ENCODE measurements around the gene CUL9. TPM values are rescaled to one million over a fixed set of nuclear protein-coding genes. Genes with fewer than 3 reads are reported as not detected.

CUL9 gene
- total RNA-seq, 1 experiment from 2014 or later, result 15.2 TPM

GRCh38 chr6:43181621-43181941 lies 415 bp upstream of the CUL9 start:
- Histone ChIP-seq H3K14ac (ENCODE audit: insufficient read depth, low read length) (peak overlapping the region; percentile 69; the same call in 1 of the 2 replicates), H3K4me1 (ENCODE audit: insufficient read depth, low read length) (no peaks in the 10 kb centered on the region), H3K4me2 (ENCODE audit: insufficient read depth, insufficient read length, low read length) (peak overlapping the region; percentile 90), H2BK20ac (ENCODE audit: low read depth, low read length, poor library complexity, severe bottlenecking) (no peak overlapping the region), H3K9ac (ENCODE audit: extremely low read depth, insufficient read length, low read length) (peak overlapping the region; percentile 18), H3K27ac (ENCODE audit: insufficient read length, low read depth, low read length) (no peak overlapping the region), H3K79me1 (ENCODE audit: insufficient read depth, low read depth, low read length, poor library complexity, severe bottlenecking) (no peaks in the 10 kb centered on the region), H2BK120ac (ENCODE audit: low read depth, low read length, poor library complexity, severe bottlenecking) (no peak overlapping the region), H2BK5ac (ENCODE audit: insufficient read length, low read length) (no peak overlapping the region), H4K91ac (ENCODE audit: insufficient read length, low read depth, low read length) (no peak overlapping the region), H4K5ac (ENCODE audit: insufficient read length, low read depth, low read length) (no peak overlapping the region), H2BK15ac (ENCODE audit: low read depth, low read length) (no peak overlapping the region), H3K18ac (ENCODE audit: insufficient read length, low read depth, low read length) (no peak overlapping the region), H3K56ac (ENCODE audit: insufficient read length, low read depth, low read length) (no peak overlapping the region), H3K4ac (ENCODE audit: low read depth, low read length) (no peak overlapping the region), H2BK12ac (ENCODE audit: insufficient read length, low read depth, low read length) (no peak overlapping the region), H3K27me3 (ENCODE audit: insufficient read depth, low read length) (no peaks in the 10 kb centered on the region), H4K20me1 (ENCODE audit: control insufficient read depth, insufficient read depth, insufficient read length) (no peaks in the 10 kb centered on the region), H2AFZ (ENCODE audit: low read length) (no peak overlapping the region), H3K9me3 (ENCODE audit: control insufficient read depth, low read depth, low read length) (no peaks in the 10 kb centered on the region), H2AK5ac (ENCODE audit: insufficient read length, low read length) (no peak overlapping the region), H3K79me2 (ENCODE audit: insufficient read depth, low read length) (no peaks in the 10 kb centered on the region), H4K8ac (replicated peaks; ENCODE audit: insufficient read length, low read depth, low read length) (no peak overlapping the region), H3K23ac (ENCODE audit: insufficient read length, low read depth, low read length) (no peak overlapping the region), H3T11ph (ENCODE audit: low read length) (no peak overlapping the region), H3K23me2 (ENCODE audit: insufficient read length, low read depth, low read length, poor library complexity, severe bottlenecking) (peaks cover 6% of the 10 kb centered on the region)
- peaks cover 21% of the 10 kb centered on the region in 2 experiments for H3K4me1 Mint-ChIP-seq
- no peaks in the 10 kb centered on the region for H3K27me3 Mint-ChIP-seq (ENCODE audit: low read depth)
- no peaks in the 10 kb centered on the region for H3K9me3 Mint-ChIP-seq
- no peak for DNase-seq
- peak overlapping the region; percentile 88 to 94 (median 91); a peak in 6 of 7 replicates for H3K27ac Mint-ChIP-seq
- H3K4me3 Mint-ChIP-seq, result peak overlapping the region; percentile 77 to 86
- TF ChIP-seq, protein P1, sequence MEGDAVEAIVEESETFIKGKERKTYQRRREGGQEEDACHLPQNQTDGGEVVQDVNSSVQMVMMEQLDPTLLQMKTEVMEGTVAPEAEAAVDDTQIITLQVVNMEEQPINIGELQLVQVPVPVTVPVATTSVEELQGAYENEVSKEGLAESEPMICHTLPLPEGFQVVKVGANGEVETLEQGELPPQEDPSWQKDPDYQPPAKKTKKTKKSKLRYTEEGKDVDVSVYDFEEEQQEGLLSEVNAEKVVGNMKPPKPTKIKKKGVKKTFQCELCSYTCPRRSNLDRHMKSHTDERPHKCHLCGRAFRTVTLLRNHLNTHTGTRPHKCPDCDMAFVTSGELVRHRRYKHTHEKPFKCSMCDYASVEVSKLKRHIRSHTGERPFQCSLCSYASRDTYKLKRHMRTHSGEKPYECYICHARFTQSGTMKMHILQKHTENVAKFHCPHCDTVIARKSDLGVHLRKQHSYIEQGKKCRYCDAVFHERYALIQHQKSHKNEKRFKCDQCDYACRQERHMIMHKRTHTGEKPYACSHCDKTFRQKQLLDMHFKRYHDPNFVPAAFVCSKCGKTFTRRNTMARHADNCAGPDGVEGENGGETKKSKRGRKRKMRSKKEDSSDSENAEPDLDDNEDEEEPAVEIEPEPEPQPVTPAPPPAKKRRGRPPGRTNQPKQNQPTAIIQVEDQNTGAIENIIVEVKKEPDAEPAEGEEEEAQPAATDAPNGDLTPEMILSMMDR (conservative IDR thresholded peaks at IDR 0.05), result no peak
- WGBS (ENCODE audit: extremely low coverage, insufficient read length, low lambda C conversion rate), result no CpG with 5 or more reads among the region's 9 CpGs
- H3K36me3 Mint-ChIP-seq (ENCODE audit: insufficient read depth in 1 of 3, low read depth in 3 of 3), result peaks cover 22 to 36% (median 33%) of the 10 kb centered on the region in 3 experiments; a peak in 6 of 7 replicates
